WTC11 (cell line): Measurements from ENCODE around the gene AGBL1.

Experiments used
- AFF4 ChIP-seq: sonication (generic); formaldehyde crosslinking; IDR thresholded peaks from 2 replicates; pipeline ENCODE4 v1.8.1; 2023; ENCODE audit warnings: mild to moderate bottlenecking, missing genetic modification reagents, borderline replicate concordance
- ATF3 ChIP-seq: sonication (generic); formaldehyde crosslinking; conservative IDR thresholded peaks from 2 replicates; pipeline ENCODE4 v1.8.1; 2022; ENCODE audit warnings: mild to moderate bottlenecking, missing genetic modification reagents
- CREB1 ChIP-seq: sonication (generic); formaldehyde crosslinking; IDR thresholded peaks from 2 replicates; pipeline ENCODE4 v1.8.0; 2023; ENCODE audit warnings: mild to moderate bottlenecking, missing genetic modification reagents
- CTCF ChIP-seq: fragments of 200-600 bp; IDR thresholded peaks from 2 replicates; pipeline ENCODE4 v1.8.0; 2022; ENCODE audit warnings: antibody characterized with exemption
- E2F1 ChIP-seq: sonication (generic); formaldehyde crosslinking; IDR thresholded peaks from 2 replicates; pipeline ENCODE4 v1.8.0; 2022; ENCODE audit warnings: mild to moderate bottlenecking, missing genetic modification reagents
- ETV6 ChIP-seq: sonication (generic); formaldehyde crosslinking; IDR thresholded peaks from 2 replicates; pipeline ENCODE4 v1.8.1; 2022; ENCODE audit warnings: mild to moderate bottlenecking, missing genetic modification reagents
- FOXP4 ChIP-seq: sonication (generic); formaldehyde crosslinking; IDR thresholded peaks from 2 replicates; pipeline ENCODE4 v1.8.0; 2022; ENCODE audit warnings: mild to moderate bottlenecking, missing genetic modification reagents
- HMGXB4 ChIP-seq: sonication (generic); formaldehyde crosslinking; IDR thresholded peaks from 2 replicates; pipeline ENCODE4 v1.8.1; 2023; ENCODE audit warnings: mild to moderate bottlenecking, moderate library complexity, missing genetic modification reagents
- MAX ChIP-seq: sonication (generic); formaldehyde crosslinking; IDR thresholded peaks from 2 replicates; pipeline ENCODE4 v1.8.0; 2022; ENCODE audit warnings: mild to moderate bottlenecking, missing genetic modification reagents
- NFYB ChIP-seq: sonication (generic); formaldehyde crosslinking; conservative IDR thresholded peaks from 2 replicates; pipeline ENCODE4 v1.8.0; 2022; ENCODE audit warnings: low read depth, missing genetic modification reagents
- SP1 ChIP-seq: sonication (generic); formaldehyde crosslinking; conservative IDR thresholded peaks from 2 replicates; pipeline ENCODE4 v1.8.1; 2022; ENCODE audit warnings: missing genetic modification reagents
- TEAD4 ChIP-seq: sonication (generic); formaldehyde crosslinking; IDR thresholded peaks from 2 replicates; pipeline ENCODE4 v1.8.0; 2022; ENCODE audit warnings: mild to moderate bottlenecking, missing genetic modification reagents
- USF2 ChIP-seq: sonication (generic); formaldehyde crosslinking; IDR thresholded peaks from 2 replicates; pipeline ENCODE4 v1.8.1; 2023; ENCODE audit warnings: mild to moderate bottlenecking, missing genetic modification reagents, moderate library complexity

- no peak for TF ChIP-seq CTCF
- TF ChIP-seq HMGXB4 (CRISPR knock-in tag) = no peak
- TF ChIP-seq FOXP4 (CRISPR knock-in tag) = no peak
- no peak for TF ChIP-seq E2F1 (CRISPR knock-in tag)
- TF ChIP-seq ATF3 (CRISPR knock-in tag) = no peak
- TF ChIP-seq USF2 (CRISPR knock-in tag) = no peak
- no peak for TF ChIP-seq ETV6 (CRISPR knock-in tag)
- no peak for TF ChIP-seq NFYB (CRISPR knock-in tag)
- no peak for TF ChIP-seq CREB1 (CRISPR knock-in tag)
- no peak for TF ChIP-seq TEAD4 (CRISPR knock-in tag)
- TF ChIP-seq AFF4 (CRISPR knock-in tag) = no peak
- no peak for TF ChIP-seq MAX (CRISPR knock-in tag)
- TF ChIP-seq SP1 (CRISPR knock-in tag) = no peak
Measured at GRCh38 chr15:86570738-86571137, 491.1 kb downstream of the AGBL1 start.
